ENCODE data around the gene CADM4. TPM values are rescaled to one million over a fixed set of nuclear protein-coding genes. Genes with fewer than 3 reads are reported as not detected.
"Not testable (repeated sequence)": the region's sequence is repeated elsewhere in the genome, so short reads cannot be mapped to it uniquely, and the experiment has no call there.

The CADM4 gene
- 2.7 and 6.4 TPM in 2 replicates for total RNA-seq (2014; rRNA removed; shearing (Covaris generic))

GRCh38 chr19:43639519-43640423 is at the start of gene CADM4:
Gene CADM4, minus strand, starts transcription at chr19:43639850. Its CDS starts 60 bp downstream, at chr19:43639790.
- no peak for DNase-seq (ENCODE audit: low spot score)

- no peak for DNase-seq (ENCODE audit: low spot score)
Observed at GRCh38 chr19:43688059-43688701, 48.5 kb upstream of the CADM4 start.

GRCh38 chr19:43687660-43687997 is 48.0 kb upstream of the CADM4 start:
- no peak for DNase-seq (ENCODE audit: low spot score)

- DNase-seq (ENCODE audit: low spot score), result no peak
Observed at GRCh38 chr19:43684326-43684725, 44.7 kb upstream of the CADM4 start.

- DNase-seq (ENCODE audit: low spot score), result no peak
Observed at GRCh38 chr19:43683905-43684304, 44.3 kb upstream of the CADM4 start.

- no peak for DNase-seq (ENCODE audit: low spot score)
Observed at GRCh38 chr19:43682824-43683661, 43.4 kb upstream of the CADM4 start.

GRCh38 chr19:43682269-43682668 is 42.6 kb upstream of the CADM4 start:
- DNase-seq (ENCODE audit: low spot score), result not testable (repeated sequence)

- DNase-seq (ENCODE audit: low spot score), result no peak
Observed at GRCh38 chr19:43681821-43682220, 42.2 kb upstream of the CADM4 start.

GRCh38 chr19:43678512-43679261 is 39.0 kb upstream of the CADM4 start:
- DNase-seq (ENCODE audit: low spot score), result no peak

- no peak for DNase-seq (ENCODE audit: low spot score)
Observed at GRCh38 chr19:43675906-43676305, 36.3 kb upstream of the CADM4 start.

GRCh38 chr19:43675269-43675879 is 35.7 kb upstream of the CADM4 start:
- DNase-seq (ENCODE audit: low spot score), result peak; percentile 99

- no peak for DNase-seq (ENCODE audit: low spot score)
Observed at GRCh38 chr19:43674596-43674995, 34.9 kb upstream of the CADM4 start.

GRCh38 chr19:43674183-43674582 is 34.5 kb upstream of the CADM4 start:
- DNase-seq (ENCODE audit: low spot score), result no peak

GRCh38 chr19:43673637-43674036 is 34.0 kb upstream of the CADM4 start:
- no peak for DNase-seq (ENCODE audit: low spot score)

- peak; percentile 69 for DNase-seq (ENCODE audit: low spot score)
Observed at GRCh38 chr19:43672061-43672679, 32.5 kb upstream of the CADM4 start.

GRCh38 chr19:43668406-43669109 is 28.9 kb upstream of the CADM4 start:
- DNase-seq (ENCODE audit: low spot score), result peak; percentile 100

GRCh38 chr19:43667876-43668405 is 28.3 kb upstream of the CADM4 start:
- DNase-seq (ENCODE audit: low spot score), result no peak

- no peak for DNase-seq (ENCODE audit: low spot score)
Observed at GRCh38 chr19:43667126-43667875, 27.7 kb upstream of the CADM4 start.

- no peak for DNase-seq (ENCODE audit: low spot score)
Observed at GRCh38 chr19:43664018-43664417, 24.4 kb upstream of the CADM4 start.

All from HT-29 (cell line).